ENCODE data around the gene GCFC2. TPM values are rescaled to one million over a fixed set of nuclear protein-coding genes. Genes with fewer than 3 reads are reported as not detected.

Gene GCFC2
- total RNA-seq, 1 experiment from 2014 or later = 18.3 TPM

- no peaks in the 10 kb centered on the region for H3K79me2 ChIP-seq (ENCODE audit: insufficient read depth, low read length)
- no peak overlapping the region for H3K4me2 ChIP-seq (ENCODE audit: insufficient read depth, insufficient read length, low read length)
- no CpG with 5 or more reads among the region's 4 CpGs for WGBS (ENCODE audit: extremely low coverage, insufficient read length, low lambda C conversion rate)
- Mint-ChIP-seq H3K4me1 (peaks cover 3% of the 10 kb centered on the region in 2 experiments; a peak in 1 of 4 replicates), H3K4me3 (no peak overlapping the region), H3K27me3 (ENCODE audit: low read depth) (no peaks in the 10 kb centered on the region), H3K9me3 (no peaks in the 10 kb centered on the region), H3K36me3 (ENCODE audit: insufficient read depth in 1 of 3, low read depth in 3 of 3) (peaks cover 18 to 66% (median 59%) of the 10 kb centered on the region in 3 experiments; a peak in 6 of 7 replicates), H3K27ac (no peak overlapping the region)
- no peak overlapping the region for H4K8ac ChIP-seq (replicated peaks; ENCODE audit: insufficient read length, low read depth, low read length)
- no peak for DNase-seq
- H2BK120ac ChIP-seq (ENCODE audit: low read depth, low read length, poor library complexity, severe bottlenecking) = no peak overlapping the region
- no peak overlapping the region for H2AFZ ChIP-seq (ENCODE audit: low read length)
- no peak overlapping the region for H3K23ac ChIP-seq (ENCODE audit: insufficient read length, low read depth, low read length)
- H4K91ac ChIP-seq (ENCODE audit: insufficient read length, low read depth, low read length) = no peak overlapping the region
- no peak overlapping the region for H3K56ac ChIP-seq (ENCODE audit: insufficient read length, low read depth, low read length)
- H2BK20ac ChIP-seq (ENCODE audit: low read depth, low read length, poor library complexity, severe bottlenecking) = no peak overlapping the region
- H3K14ac ChIP-seq (ENCODE audit: insufficient read depth, low read length) = no peak overlapping the region
- H2BK5ac ChIP-seq (ENCODE audit: insufficient read length, low read length) = no peak overlapping the region
- no peak overlapping the region for H3K18ac ChIP-seq (ENCODE audit: insufficient read length, low read depth, low read length)
- H2AK5ac ChIP-seq (ENCODE audit: insufficient read length, low read length) = no peak overlapping the region
- no peak overlapping the region for H3T11ph ChIP-seq (ENCODE audit: low read length)
- no peaks in the 10 kb centered on the region for H3K4me1 ChIP-seq (ENCODE audit: insufficient read depth, low read length)
- no peak for TF ChIP-seq CTCF (conservative IDR thresholded peaks at IDR 0.05)
- no peak overlapping the region for H3K27ac ChIP-seq (ENCODE audit: insufficient read length, low read depth, low read length)
- no peak overlapping the region for H2BK12ac ChIP-seq (ENCODE audit: insufficient read length, low read depth, low read length)
- H3K79me1 ChIP-seq (ENCODE audit: insufficient read depth, low read depth, low read length, poor library complexity, severe bottlenecking) = no peaks in the 10 kb centered on the region
- no peaks in the 10 kb centered on the region for H4K20me1 ChIP-seq (ENCODE audit: control insufficient read depth, insufficient read depth, insufficient read length)
- H4K5ac ChIP-seq (ENCODE audit: insufficient read length, low read depth, low read length) = no peak overlapping the region
- H3K9me3 ChIP-seq (ENCODE audit: control insufficient read depth, low read depth, low read length) = no peaks in the 10 kb centered on the region
- H3K27me3 ChIP-seq (ENCODE audit: insufficient read depth, low read length) = no peaks in the 10 kb centered on the region
- H2BK15ac ChIP-seq (ENCODE audit: low read depth, low read length) = no peak overlapping the region
- H3K23me2 ChIP-seq (ENCODE audit: insufficient read length, low read depth, low read length, poor library complexity, severe bottlenecking) = no peaks in the 10 kb centered on the region
- H3K4ac ChIP-seq (ENCODE audit: low read depth, low read length) = no peak overlapping the region
- no peak overlapping the region for H3K9ac ChIP-seq (ENCODE audit: extremely low read depth, insufficient read length, low read length)
Measured at GRCh38 chr2:75703589-75704287, 7.0 kb downstream of the GCFC2 start.
